ENCODE results near the gene CACNA1G. TPM values are rescaled to one million over a fixed set of nuclear protein-coding genes. Genes with fewer than 3 reads are reported as not detected.

CACNA1G gene
- total and polyA plus RNA-seq, 2 experiments from 2014 or later: 3.5 to 4.8 TPM

- H3K4me3 ChIP-seq: no peak overlapping the region
- H3K4me2 ChIP-seq: no peak overlapping the region
- H3K27me3 ChIP-seq: peaks cover 2% of the 10 kb centered on the region
- peaks cover 43% of the 10 kb centered on the region for H3K4me1 ChIP-seq (ENCODE audit: insufficient read depth)
- no peaks in the 10 kb centered on the region for H3K9me3 ChIP-seq (ENCODE audit: low read depth)
- peaks cover 5% of the 10 kb centered on the region for H3K79me2 ChIP-seq
- whole genome bisulfite sequencing (ENCODE audit: low lambda C conversion rate, missing lambda C conversion rate): 96% methylated on average over 44 of the region's 45 CpGs
- TF ChIP-seq EZH2 (IDR thresholded peaks at IDR 0.05; ENCODE audit: borderline replicate concordance) (no peak), CTCF (IDR thresholded peaks at IDR 0.05; ENCODE audit: poor library complexity) (no peak), EZH2phosphoT487 (IDR thresholded peaks at IDR 0.05; ENCODE audit: low read depth, severe bottlenecking, unreplicated experiment) (no peak)
- no peaks in the 10 kb centered on the region for H3K9me2 ChIP-seq (replicated peaks; ENCODE audit: insufficient read depth)
- no peak for DNase-seq (ENCODE audit: low spot score)
- H3K36me3 ChIP-seq (replicated peaks; ENCODE audit: insufficient read depth, low read depth): no peaks in the 10 kb centered on the region
- H4K20me1 ChIP-seq (ENCODE audit: insufficient read depth, poor library complexity, severe bottlenecking): no peaks in the 10 kb centered on the region
- no peak overlapping the region for H3K27ac ChIP-seq
- no peak overlapping the region for H2AFZ ChIP-seq
These were observed 23.6 kb upstream of the CACNA1G start for GRCh38 chr17:50536683-50537646.

- H3K9me2 ChIP-seq (replicated peaks; ENCODE audit: insufficient read depth): no peaks in the 10 kb centered on the region
- no peak overlapping the region for H3K4me2 ChIP-seq
- peaks cover 5% of the 10 kb centered on the region for H3K79me2 ChIP-seq
- no peaks in the 10 kb centered on the region for H3K9me3 ChIP-seq (ENCODE audit: low read depth)
- WGBS (ENCODE audit: low lambda C conversion rate, missing lambda C conversion rate): 96% methylated on average over 18 of the region's 20 CpGs
- H3K27ac ChIP-seq: peak overlapping the region; percentile 74
- H3K27me3 ChIP-seq: peaks cover 2% of the 10 kb centered on the region
- TF ChIP-seq CTCF (IDR thresholded peaks at IDR 0.05; ENCODE audit: poor library complexity): no peak
- H3K4me3 ChIP-seq: no peak overlapping the region
- peaks cover 37% of the 10 kb centered on the region for H3K4me1 ChIP-seq (ENCODE audit: insufficient read depth)
- no peaks in the 10 kb centered on the region for H3K36me3 ChIP-seq (replicated peaks; ENCODE audit: insufficient read depth, low read depth)
- no peak for DNase-seq (ENCODE audit: low spot score)
- no peak overlapping the region for H2AFZ ChIP-seq
- H4K20me1 ChIP-seq (ENCODE audit: insufficient read depth, poor library complexity, severe bottlenecking): no peaks in the 10 kb centered on the region
These were observed 22.6 kb upstream of the CACNA1G start for GRCh38 chr17:50537721-50538548.

- Histone ChIP-seq H3K27ac (peak overlapping the region; percentile 74), H3K9me3 (ENCODE audit: low read depth) (no peaks in the 10 kb centered on the region), H3K9me2 (replicated peaks; ENCODE audit: insufficient read depth) (no peaks in the 10 kb centered on the region), H3K27me3 (no peaks in the 10 kb centered on the region), H3K4me3 (no peak overlapping the region), H3K36me3 (replicated peaks; ENCODE audit: insufficient read depth, low read depth) (no peaks in the 10 kb centered on the region), H2AFZ (no peak overlapping the region), H3K4me2 (no peak overlapping the region), H3K4me1 (ENCODE audit: insufficient read depth) (peaks cover 37% of the 10 kb centered on the region), H3K79me2 (peaks cover 5% of the 10 kb centered on the region), H4K20me1 (ENCODE audit: insufficient read depth, poor library complexity, severe bottlenecking) (no peaks in the 10 kb centered on the region)
- TF ChIP-seq EZH2phosphoT487 (IDR thresholded peaks at IDR 0.05; ENCODE audit: low read depth, severe bottlenecking, unreplicated experiment): no peak
- TF ChIP-seq CTCF (IDR thresholded peaks at IDR 0.05; ENCODE audit: poor library complexity): no peak
- no peak for TF ChIP-seq EZH2 (IDR thresholded peaks at IDR 0.05; ENCODE audit: borderline replicate concordance)
- DNase-seq (ENCODE audit: low spot score): peak; percentile 55
- WGBS (ENCODE audit: low lambda C conversion rate, missing lambda C conversion rate): 86% methylated on average over 20 of the region's 20 CpGs
These were observed 21.7 kb upstream of the CACNA1G start for GRCh38 chr17:50538549-50539410.

Measured in hepatocyte (in vitro differentiated cells).